ENCODE measurements around the gene PPEF1.

- TF ChIP-seq CTCF (IDR thresholded peaks at IDR 0.05; ENCODE audit: poor library complexity, severe bottlenecking) (no peak), TAF1 (IDR thresholded peaks at IDR 0.05; ENCODE audit: low read depth) (no peak), POLR2AphosphoS5 (IDR thresholded peaks at IDR 0.05) (no peak)
Observed at GRCh38 chrX:18681996-18682395, 25.4 kb upstream of the PPEF1 start.
